ENCODE measurements around the gene PPFIA3.

GRCh38 chr19:49106648-49107135, 12.7 kb upstream of the PPFIA3 start:
- TF ChIP-seq FOXM1 (IDR thresholded peaks at IDR 0.05; ENCODE audit: borderline replicate concordance, low read depth) (no peak), EGR1 (IDR thresholded peaks at IDR 0.05) (no peak), REST (IDR thresholded peaks at IDR 0.05; ENCODE audit: low read depth) (no peak), YY1 (IDR thresholded peaks at IDR 0.05; ENCODE audit: low read depth) (no peak), RAD21 (IDR thresholded peaks at IDR 0.05; ENCODE audit: low read depth) (peak; percentile 30; the same call in 1 of the 2 replicates), TEAD4 (IDR thresholded peaks at IDR 0.05) (no peak), CREB1 (IDR thresholded peaks at IDR 0.05; ENCODE audit: low read depth) (no peak), TCF12 (IDR thresholded peaks at IDR 0.05; ENCODE audit: low read depth) (no peak), EP300 (IDR thresholded peaks at IDR 0.05; ENCODE audit: borderline replicate concordance) (no peak)
